ENCODE measurements around the gene COL17A1. TPM values are rescaled to one million over a fixed set of nuclear protein-coding genes. Genes with fewer than 3 reads are reported as not detected.

COL17A1 gene
- total RNA-seq (2014; rRNA removed; shearing (Covaris generic)) (0.04 and 1.3 TPM in 2 replicates), polyA plus RNA-seq (2016; fragmentation: Nextera tagmentation; extraction: Ambion mirVana) (0.64 and 1.1 TPM in 2 replicates)
- long read RNA-seq = 0 reads

- no peaks in the 10 kb centered on the region for H3K36me3 Mint-ChIP-seq (ENCODE audit: low read depth)
- Histone ChIP-seq H3K4me3 (no peak within 1 kb of the TSS), H3K4me2 (no peak within 1 kb of the TSS), H4K20me1 (replicated peaks; ENCODE audit: insufficient read depth) (no peaks in the 10 kb centered on the region), H2AFZ (peak within 1 kb of the TSS; percentile 70; the same call in 1 of the 2 replicates), H3K9me2 (ENCODE audit: insufficient read depth) (peaks cover 4% of the 10 kb centered on the region), H3K4me1 (ENCODE audit: insufficient read depth) (peaks cover 18% of the 10 kb centered on the region), H3K79me2 (replicated peaks; ENCODE audit: insufficient read depth) (no peaks in the 10 kb centered on the region), H3K36me3 (ENCODE audit: insufficient read depth) (no peaks in the 10 kb centered on the region), H3K27ac (ENCODE audit: low read depth) (no peak within 1 kb of the TSS), H3K27me3 (ENCODE audit: insufficient read depth) (no peaks in the 10 kb centered on the region), H3F3A (replicated peaks; ENCODE audit: low read depth) (no peaks in the 10 kb centered on the region)
- TF ChIP-seq ZNF114 (CRISPR knock-in tag; IDR thresholded peaks at IDR 0.05) = no peak
- TF ChIP-seq CREB1 (CRISPR knock-in tag; IDR thresholded peaks at IDR 0.05; ENCODE audit: low read depth) = no peak
- no peak for TF ChIP-seq ZNF462 (CRISPR knock-in tag; IDR thresholded peaks at IDR 0.05)
- TF ChIP-seq STAT1 (IDR thresholded peaks at IDR 0.05; ENCODE audit: unreplicated experiment) = no peak
- TF ChIP-seq REST (IDR thresholded peaks at IDR 0.05; ENCODE audit: unreplicated experiment) = no peak
- no peak for TF ChIP-seq NANOG (IDR thresholded peaks at IDR 0.05; ENCODE audit: borderline replicate concordance)
- TF ChIP-seq CTCF (conservative IDR thresholded peaks at IDR 0.05; ENCODE audit: low read depth in 2 of 2) = no peak
- no peak for TF ChIP-seq JUNB (IDR thresholded peaks at IDR 0.05; ENCODE audit: unreplicated experiment)
- TF ChIP-seq ETS1 (IDR thresholded peaks at IDR 0.05) = no peak
- H3K4me1 Mint-ChIP-seq = peaks cover 25% of the 10 kb centered on the region
- ATAC-seq (no peak), DNase-seq (ENCODE audit: low spot score) (no peak)
- H3K27me3 Mint-ChIP-seq (ENCODE audit: insufficient read depth, low read depth, poor library complexity) = no peaks in the 10 kb centered on the region
- H3K27ac Mint-ChIP-seq = 0 out of 2 replicates have a peak within 1 kb of the TSS, but pooled peaks have one; percentile 37
- no peaks in the 10 kb centered on the region for H3K9me3 Mint-ChIP-seq
- no peak within 1 kb of the TSS for H3K4me3 Mint-ChIP-seq
Observed at GRCh38 chr10:104085801-104086400, at the start of gene COL17A1. TSS of gene COL17A1 (minus strand) at chr10:104085880. CDS start at chr10:104080673, 5,207 bp downstream.
